G401 (cell line): ENCODE measurements around the gene SOX10. TPM values are rescaled to one million over a fixed set of nuclear protein-coding genes. Genes with fewer than 3 reads are reported as not detected.
"Not testable (repeated sequence)": the region's sequence is repeated elsewhere in the genome, so short reads cannot be mapped to it uniquely, and the experiment has no call there.

Experiments used
- DNase-seq: peaks from one replicate; pipeline ENCODE4 v3.0.0-alpha.2; 2015; ENCODE audit warnings: low spot score
- in situ Hi-C: cut with HindIII; loops from 2 replicates; pipeline ENCODE4 v1.10.0; 2016; ENCODE audit warnings: low sequenced_read_pairs, mixed read lengths
- total RNA-seq: library from RNA; depleted of rRNA; stranded (reverse); fragments of >200 nt; shearing (Covaris generic); gene quantifications from 2 replicates; pipeline ENCODE4 v1.2.3, GENCODE V29; 2014

Gene SOX10
- total RNA-seq, 1 experiment from 2014 or later = not detected

- in situ Hi-C loops = loop anchor here (25.0 kb wide), 1 partner anchor 109 kb away; no protein-coding TSS in a partner anchor
- DNase-seq = no peak
These were observed 13.5 kb downstream of the SOX10 start for GRCh38 chr22:37970864-37971263.

- in situ Hi-C loops = loop anchor here (25.0 kb wide), 1 partner anchor 106 kb away; no protein-coding TSS in a partner anchor
- DNase-seq = no peak
These were observed 15.7 kb downstream of the SOX10 start for GRCh38 chr22:37968452-37969251.

DNA sequence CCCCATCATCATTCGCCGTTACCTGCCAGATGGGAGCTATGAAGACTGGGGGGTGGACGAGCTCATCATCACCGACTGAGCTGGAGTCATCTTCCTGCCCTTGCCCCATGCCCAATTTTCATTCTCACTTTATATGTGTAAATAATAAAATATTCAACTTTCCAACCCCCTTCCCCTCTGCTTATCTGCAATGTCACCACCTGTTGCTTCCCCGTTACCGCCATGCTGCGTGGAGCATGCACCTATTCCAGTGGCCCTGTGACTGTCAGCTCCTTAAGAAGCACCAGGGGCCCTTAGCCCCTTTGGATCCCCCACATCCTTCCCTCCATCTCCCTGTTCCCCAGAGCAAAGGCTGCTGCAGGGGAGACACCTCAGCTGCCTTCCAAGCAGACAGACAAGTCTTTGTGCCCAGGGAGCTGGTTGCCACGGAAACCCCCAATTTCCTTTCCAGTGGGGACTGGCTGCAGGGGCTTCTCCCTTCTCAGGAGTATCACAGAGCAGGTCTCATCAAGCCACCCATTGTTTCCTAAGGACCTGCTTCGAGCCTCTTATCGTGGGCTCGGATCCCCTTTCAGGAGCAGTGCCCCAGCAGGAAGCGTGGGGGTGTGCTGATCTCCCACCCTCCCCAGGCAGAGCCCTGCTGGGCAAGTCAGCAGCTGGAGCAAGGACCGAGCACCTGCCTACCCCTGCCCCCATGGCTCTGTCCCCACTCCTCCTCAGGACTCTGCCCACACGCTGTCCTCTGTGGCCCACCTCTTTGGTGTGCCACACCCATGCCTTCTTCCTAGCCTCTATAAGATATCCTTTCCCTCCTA, 16.5 kb downstream of the SOX10 start:
- no peak for DNase-seq
- in situ Hi-C loops = loop anchor here (25.0 kb wide), 1 partner anchor 106 kb away; no protein-coding TSS in a partner anchor

DNA sequence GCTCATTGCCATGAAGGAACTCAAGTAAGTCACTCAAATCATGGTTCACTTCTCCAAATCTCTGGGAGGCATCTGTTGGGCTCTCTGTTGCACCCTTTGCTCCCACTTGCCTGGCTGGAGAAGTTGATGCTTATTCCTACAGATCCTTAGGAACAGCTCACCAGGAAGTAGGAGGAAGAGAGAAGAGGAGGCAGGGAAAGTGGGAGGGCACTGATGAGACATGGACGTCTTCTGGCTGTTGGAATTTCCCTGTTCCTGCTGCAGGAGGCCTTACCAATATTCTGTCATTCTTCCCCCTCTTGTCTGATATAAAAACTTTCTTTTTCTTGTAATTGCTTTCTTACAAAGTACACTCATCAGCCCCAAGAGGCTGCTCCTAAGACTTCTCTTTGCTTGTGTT, 17.2 kb downstream of the SOX10 start:
- in situ Hi-C loops = loop anchor here (25.0 kb wide), 1 partner anchor 105 kb away; no protein-coding TSS in a partner anchor
- no peak for DNase-seq

GRCh38 chr22:37965940-37966664, 18.3 kb downstream of the SOX10 start:
- in situ Hi-C loops = loop anchor here (25.0 kb wide), 1 partner anchor 104 kb away; no protein-coding TSS in a partner anchor
- no peak for DNase-seq

GRCh38 chr22:37961062-37961461, 23.3 kb downstream of the SOX10 start:
- DNase-seq = no peak
- in situ Hi-C loops = loop anchor here (25.0 kb wide), 1 partner anchor 99 kb away; no protein-coding TSS in a partner anchor

- DNase-seq = no peak
- in situ Hi-C loops = loop anchor here (25.0 kb wide), 1 partner anchor 97 kb away; no protein-coding TSS in a partner anchor
These were observed 25.0 kb downstream of the SOX10 start for GRCh38 chr22:37959231-37959825.

DNA sequence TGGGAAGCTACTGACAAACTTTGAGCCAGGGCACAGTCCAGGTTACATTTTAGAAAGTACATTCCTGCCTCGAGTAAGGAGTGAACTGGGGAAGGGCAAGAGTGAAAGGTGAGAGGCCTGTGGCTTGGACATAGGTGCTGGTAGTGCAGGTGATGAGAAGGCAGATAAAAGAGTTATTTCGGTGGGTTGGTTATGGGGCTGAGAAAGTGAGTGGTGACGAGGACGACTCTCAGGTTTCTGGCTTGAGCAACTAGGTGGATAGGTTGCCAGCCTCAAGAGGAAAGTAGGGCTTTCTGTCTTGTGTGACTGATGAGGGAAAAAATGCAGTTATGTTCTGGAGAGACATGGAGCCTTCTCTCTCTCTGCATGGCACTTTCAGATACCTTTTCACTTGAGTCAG, 27.1 kb downstream of the SOX10 start:
- DNase-seq = no peak
- in situ Hi-C loops = loop anchor here (25.0 kb wide), 1 partner anchor 95 kb away; no protein-coding TSS in a partner anchor

DNA sequence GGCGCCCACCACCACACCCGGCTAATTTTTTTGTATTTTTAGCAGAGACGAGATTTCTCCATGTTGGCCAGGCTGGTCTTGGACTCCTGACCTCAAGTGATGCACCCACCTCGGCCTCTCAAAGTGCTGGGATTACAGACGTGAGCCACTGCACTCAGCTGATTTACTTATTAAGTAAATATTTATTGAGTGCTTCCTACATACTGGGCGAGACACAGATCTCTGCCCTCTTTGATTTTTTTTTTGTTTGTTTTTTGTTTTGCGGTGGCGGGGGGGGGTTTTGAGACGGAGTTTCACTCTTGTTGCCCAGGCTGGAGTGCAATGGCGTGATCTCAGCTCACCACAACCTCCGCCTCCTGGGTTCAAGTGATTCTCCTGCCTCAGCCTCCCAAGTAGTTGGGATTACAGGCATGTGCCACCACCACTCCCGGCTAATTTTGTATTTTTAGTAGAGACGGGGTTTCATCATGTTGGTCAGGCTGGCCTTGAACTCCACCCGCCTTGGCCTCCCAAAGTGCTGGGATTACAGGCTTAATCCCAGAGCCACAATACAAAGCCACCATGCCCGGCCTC, 28.4 kb downstream of the SOX10 start:
- in situ Hi-C loops = loop anchor here (25.0 kb wide), 1 partner anchor 94 kb away; no protein-coding TSS in a partner anchor
- DNase-seq = not testable (repeated sequence)

- DNase-seq = no peak
- in situ Hi-C loops = loop anchor here (25.0 kb wide), 1 partner anchor 92 kb away; no protein-coding TSS in a partner anchor
These were observed 29.7 kb downstream of the SOX10 start for GRCh38 chr22:37954686-37955085.

- in situ Hi-C loops = loop anchor here (25.0 kb wide), 1 partner anchor 91 kb away; no protein-coding TSS in a partner anchor
These were observed 30.7 kb downstream of the SOX10 start, which contains the start of the genes C22orf23 and POLR2F for GRCh38 chr22:37953437-37954179. C22orf23 (minus strand) TSS chr22:37953601; CDS start chr22:37953149, 452 bp downstream. POLR2F (plus strand) TSS chr22:37953699; CDS start chr22:37953788, 89 bp downstream.

DNA sequence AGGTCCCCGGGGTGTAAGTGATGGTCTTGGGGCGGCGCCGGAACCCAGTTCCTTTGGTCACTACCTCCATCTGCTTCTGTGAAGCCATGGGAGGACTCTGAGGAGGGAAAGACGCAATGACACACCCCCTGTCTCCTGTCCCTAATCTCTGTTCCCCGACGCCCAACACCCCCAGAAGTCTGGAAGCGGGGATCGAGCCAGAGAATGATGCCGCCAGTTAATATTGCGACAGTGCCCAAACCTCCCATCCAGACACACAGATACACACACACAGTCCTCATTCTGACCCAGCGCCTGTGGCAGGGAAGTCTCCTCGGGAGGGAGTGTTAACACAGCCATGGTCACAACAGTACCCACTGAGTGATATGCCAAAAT, 31.3 kb downstream of the SOX10 start:
- in situ Hi-C loops = loop anchor here (25.0 kb wide), 1 partner anchor 91 kb away; no protein-coding TSS in a partner anchor
- no peak for DNase-seq

More at GRCh38 chr22:37953437-37954179, 30.7 kb downstream of the SOX10 start, which contains the start of the genes C22orf23 and POLR2F:
- peak; percentile 94 for DNase-seq

DNA sequence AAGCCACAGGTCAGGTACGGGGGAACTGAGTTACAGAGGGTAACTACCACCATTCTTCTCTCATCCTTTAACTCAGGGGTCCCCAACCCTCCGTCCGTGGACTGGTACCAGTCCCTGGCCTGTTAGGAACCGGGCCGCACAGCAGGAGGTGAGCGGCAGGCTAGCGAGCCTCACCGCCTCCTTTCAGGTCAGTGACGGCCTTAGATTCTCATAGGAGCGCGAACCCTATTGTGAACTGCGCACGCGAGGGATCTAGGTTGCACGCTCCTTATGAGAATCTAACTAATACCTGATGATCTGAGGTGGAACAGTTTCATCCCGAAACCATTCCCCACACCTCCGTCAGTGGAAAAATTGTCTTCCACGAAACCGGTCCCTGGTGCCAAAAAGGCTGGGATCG, 31.7 kb downstream of the SOX10 start:
- in situ Hi-C loops = loop anchor here (25.0 kb wide), 1 partner anchor 90 kb away; no protein-coding TSS in a partner anchor
- DNase-seq = peak; percentile 31

DNA sequence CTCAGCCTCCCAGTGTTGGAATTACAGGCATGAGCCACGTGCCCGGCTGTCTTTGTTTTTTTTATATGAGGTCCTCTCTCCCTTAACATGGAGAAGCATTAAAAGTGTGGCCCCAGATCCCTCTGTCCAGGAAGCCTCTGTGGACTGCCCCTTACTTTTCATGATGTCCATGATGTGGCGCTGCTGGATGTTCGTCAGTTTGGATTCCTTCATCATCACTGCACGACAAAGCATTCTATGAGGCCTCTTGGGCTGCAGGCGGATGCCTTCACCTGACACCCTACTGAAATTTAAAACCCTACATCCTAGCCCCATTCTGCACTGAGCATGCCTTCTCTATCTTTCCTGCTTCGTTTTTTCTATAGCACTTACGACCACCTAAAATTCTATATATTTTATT, 33.0 kb downstream of the SOX10 start:
- peak; percentile 19 for DNase-seq
- in situ Hi-C loops = loop anchor here (25.0 kb wide), 1 partner anchor 89 kb away; no protein-coding TSS in a partner anchor

- in situ Hi-C loops, DNase-seq: not testable (repeated sequence)
These were observed 37.1 kb downstream of the SOX10 start for GRCh38 chr22:37947142-37947795.

DNA sequence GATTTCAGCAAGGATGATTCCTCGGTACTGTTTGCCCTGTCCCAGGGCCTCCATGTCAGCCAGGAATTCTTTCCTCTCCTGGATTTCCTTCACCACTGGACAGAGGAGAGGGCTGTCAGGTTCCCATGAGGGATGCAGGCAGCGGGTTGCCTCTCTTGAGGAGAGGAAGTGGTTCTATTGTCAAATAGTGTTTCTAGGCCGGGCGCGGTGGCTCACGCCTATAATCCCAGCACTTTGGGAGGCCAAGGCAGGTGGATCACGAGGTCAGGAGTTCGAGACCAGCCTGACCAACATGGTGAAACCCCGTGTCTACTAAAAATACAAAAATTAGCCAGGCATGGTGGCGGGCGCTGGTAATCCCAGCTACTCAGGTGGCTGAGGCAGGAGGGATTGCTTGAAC, 39.9 kb downstream of the SOX10 start:
- in situ Hi-C loops = not testable (repeated sequence)

GRCh38 chr22:37943825-37944198, 40.5 kb downstream of the SOX10 start:
- no peak for DNase-seq
- in situ Hi-C loops = no loop called here

More for the DNA sequence above, 39.9 kb downstream of the SOX10 start:
- DNase-seq = not testable (repeated sequence)
